Measurements from ENCODE around the gene ATP8B4.

GRCh38 chr15:50109076-50109987 lies 9.7 kb downstream of the ATP8B4 start:
- TF ChIP-seq POLR2A (IDR thresholded peaks at IDR 0.05) (no peak), EP300 (IDR thresholded peaks at IDR 0.05) (no peak)
- TF ChIP-seq, protein P1, sequence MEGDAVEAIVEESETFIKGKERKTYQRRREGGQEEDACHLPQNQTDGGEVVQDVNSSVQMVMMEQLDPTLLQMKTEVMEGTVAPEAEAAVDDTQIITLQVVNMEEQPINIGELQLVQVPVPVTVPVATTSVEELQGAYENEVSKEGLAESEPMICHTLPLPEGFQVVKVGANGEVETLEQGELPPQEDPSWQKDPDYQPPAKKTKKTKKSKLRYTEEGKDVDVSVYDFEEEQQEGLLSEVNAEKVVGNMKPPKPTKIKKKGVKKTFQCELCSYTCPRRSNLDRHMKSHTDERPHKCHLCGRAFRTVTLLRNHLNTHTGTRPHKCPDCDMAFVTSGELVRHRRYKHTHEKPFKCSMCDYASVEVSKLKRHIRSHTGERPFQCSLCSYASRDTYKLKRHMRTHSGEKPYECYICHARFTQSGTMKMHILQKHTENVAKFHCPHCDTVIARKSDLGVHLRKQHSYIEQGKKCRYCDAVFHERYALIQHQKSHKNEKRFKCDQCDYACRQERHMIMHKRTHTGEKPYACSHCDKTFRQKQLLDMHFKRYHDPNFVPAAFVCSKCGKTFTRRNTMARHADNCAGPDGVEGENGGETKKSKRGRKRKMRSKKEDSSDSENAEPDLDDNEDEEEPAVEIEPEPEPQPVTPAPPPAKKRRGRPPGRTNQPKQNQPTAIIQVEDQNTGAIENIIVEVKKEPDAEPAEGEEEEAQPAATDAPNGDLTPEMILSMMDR (IDR thresholded peaks at IDR 0.05): no peak

Measured in tibial nerve (tissue), 4 donors.